ENCODE results near the gene TMEM203. TPM values are rescaled to one million over a fixed set of nuclear protein-coding genes. Genes with fewer than 3 reads are reported as not detected.
A peak's percentile ranks its signal among the peaks of the same experiment; 100 is the strongest.

The TMEM203 gene
- total and polyA plus RNA-seq, 2 of the 13 experiments (the other 11 are each of a cell fraction or from before 2014, with no cell fraction given), result 23.4 to 36.7 TPM

DNA sequence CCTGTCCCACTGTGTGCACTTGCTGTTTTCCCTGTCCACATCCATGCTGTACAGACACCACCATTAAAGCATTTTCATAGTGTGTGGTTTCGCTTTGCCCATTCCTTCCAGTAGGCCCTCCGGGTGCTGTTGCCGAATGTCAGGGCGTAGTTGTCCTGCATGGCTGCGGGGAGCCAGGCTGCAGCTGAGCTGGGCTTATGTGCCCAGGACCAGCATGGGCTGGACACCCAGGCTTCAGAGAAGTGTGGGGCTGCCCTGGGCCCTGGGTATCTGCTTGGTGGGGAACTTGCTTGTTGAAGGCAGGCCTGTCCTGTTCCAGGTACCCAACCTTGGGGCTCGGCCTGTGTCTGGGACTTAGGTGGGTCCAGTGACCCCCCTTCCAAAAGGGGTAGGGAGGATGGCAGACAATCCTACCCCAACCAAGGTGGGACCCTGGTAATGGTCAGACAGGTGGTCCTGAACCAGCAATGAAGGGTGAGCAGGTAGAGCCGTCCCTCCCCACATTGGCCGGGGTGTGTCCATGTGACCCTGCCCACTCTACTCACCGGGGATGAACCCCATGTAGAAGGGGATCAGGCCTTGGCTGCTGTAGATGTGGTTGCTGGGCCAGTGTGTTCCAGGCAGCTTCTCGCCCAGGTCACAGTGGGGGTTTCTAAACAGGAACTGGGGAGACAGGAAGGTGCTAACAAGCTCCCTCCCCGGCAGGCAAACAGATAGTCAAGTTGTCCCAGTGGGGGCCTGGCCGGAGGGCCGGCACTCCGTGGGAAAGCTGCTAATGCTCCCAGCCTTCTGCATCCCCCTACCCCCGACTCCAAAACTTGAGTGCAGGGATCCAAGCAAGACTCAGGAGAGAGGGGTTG is 38.4 kb upstream of the TMEM203 start:
- intact Hi-C loops (cut with micrococcal nuclease; ENCODE audit: unreplicated experiment), result no loop called here
- no peak for DNase-seq (ENCODE audit: low spot score)
- H3K36me3 ChIP-seq (replicated peaks in 1 of 2; ENCODE audit: control insufficient read depth in 1 of 2, insufficient read depth in 2 of 2, low read length in 2 of 2), result peaks cover 4 to 19% of the 10 kb centered on the region in 2 experiments; a peak in 4 of 5 replicates
- H3K27ac ChIP-seq (ENCODE audit: extremely low read length, insufficient read depth, low read length), result no peak overlapping the region
- H2AFZ ChIP-seq (ENCODE audit: low read length), result no peak overlapping the region
- peaks cover 64% of the 10 kb centered on the region for H3K4me1 ChIP-seq (ENCODE audit: insufficient read depth, low read length)
- POLR2A ChIA-PET, result interaction anchor here (1.2 to 7.7 kb wide), 6 partner anchors 10 to 173 kb away, joined by 5 to 317 read pairs (median 5); partner anchors contain the start of genes ANAPC2, NELFB, SAPCD2 and SSNA1
- BruUV-seq (replicated peaks), result no TSS peak
- ATAC-seq, result peak; percentile 0; the same call in 1 of the 3 replicates
- 78% methylated on average over 3 of the region's 15 CpGs for WGBS (ENCODE audit: low lambda C conversion rate)
- H4K20me1 ChIP-seq (ENCODE audit: insufficient read depth, low read length), result peaks cover 27% of the 10 kb centered on the region
- H3K4me3 ChIP-seq (replicated peaks in 1 of 3; ENCODE audit: insufficient read depth in 1 of 3, low read depth in 2 of 3, low read length in 3 of 3), result no peak overlapping the region; a peak in 1 of 6 replicates
- no peaks in the 10 kb centered on the region for H3K9me3 ChIP-seq (ENCODE audit: low read length)
- in situ Hi-C loops (cut with HindIII; ENCODE audit: extremely low pct_ligation_motif_present, low pct_unique_long_range_greater_than_20kb), result no loop called here
- H3K9ac ChIP-seq (ENCODE audit: insufficient read depth, low read depth, low read length), result no peak overlapping the region
- peaks cover 2 to 9% of the 10 kb centered on the region in 2 experiments; a peak in 2 of 5 replicates for H3K27me3 ChIP-seq (ENCODE audit: control insufficient read depth in 1 of 2, insufficient read depth in 2 of 2, low read length in 2 of 2)
- FAIRE-seq, result no peak
- peak overlapping the region; percentile 99 for H3K4me2 ChIP-seq (ENCODE audit: low read depth, low read length)
- CTCF ChIA-PET (ENCODE audit: low intra/inter-chr PET ratio, low total read pairs), result no interaction called here
- H3K79me2 ChIP-seq (ENCODE audit: insufficient read depth, low read length), result peaks cover 28% of the 10 kb centered on the region
- no peak for TF ChIP-seq ZMAT3 (CRISPR knock-in tag; conservative IDR thresholded peaks at IDR 0.05)
- 0 out of 2 replicates have a peak, but pooled peaks have one; percentile 21 for TF ChIP-seq ZNF143 (CRISPR knock-in tag; IDR thresholded peaks at IDR 0.05)
- peak; percentile 80 for TF ChIP-seq ZBTB38 (CRISPR knock-in tag; IDR thresholded peaks at IDR 0.05)
- TF ChIP-seq SIN3A (IDR thresholded peaks at IDR 0.05; ENCODE audit: borderline replicate concordance, low read depth, low read length), result 0 out of 2 replicates have a peak, but pooled peaks have one; percentile 14
- TF ChIP-seq KLF15 (CRISPR knock-in tag; IDR thresholded peaks at IDR 0.05; ENCODE audit: borderline replicate concordance), result no peak
- peak; percentile 96 for TF ChIP-seq AGO2 (optimal IDR thresholded peaks at IDR 0.05; ENCODE audit: low read depth, low read length)
- TF ChIP-seq SOX13 (IDR thresholded peaks at IDR 0.05), result 0 out of 2 replicates have a peak, but pooled peaks have one; percentile 49
- TF ChIP-seq SOX13 (CRISPR knock-in tag; conservative IDR thresholded peaks at IDR 0.05 in 1 of 2, IDR thresholded peaks at IDR 0.05 in 1 of 2), result no peak
- peak; percentile 59; the same call in 1 of the 2 replicates for TF ChIP-seq ZFX (CRISPR knock-in tag; IDR thresholded peaks at IDR 0.05; ENCODE audit: low read depth)
- TF ChIP-seq, protein P1, sequence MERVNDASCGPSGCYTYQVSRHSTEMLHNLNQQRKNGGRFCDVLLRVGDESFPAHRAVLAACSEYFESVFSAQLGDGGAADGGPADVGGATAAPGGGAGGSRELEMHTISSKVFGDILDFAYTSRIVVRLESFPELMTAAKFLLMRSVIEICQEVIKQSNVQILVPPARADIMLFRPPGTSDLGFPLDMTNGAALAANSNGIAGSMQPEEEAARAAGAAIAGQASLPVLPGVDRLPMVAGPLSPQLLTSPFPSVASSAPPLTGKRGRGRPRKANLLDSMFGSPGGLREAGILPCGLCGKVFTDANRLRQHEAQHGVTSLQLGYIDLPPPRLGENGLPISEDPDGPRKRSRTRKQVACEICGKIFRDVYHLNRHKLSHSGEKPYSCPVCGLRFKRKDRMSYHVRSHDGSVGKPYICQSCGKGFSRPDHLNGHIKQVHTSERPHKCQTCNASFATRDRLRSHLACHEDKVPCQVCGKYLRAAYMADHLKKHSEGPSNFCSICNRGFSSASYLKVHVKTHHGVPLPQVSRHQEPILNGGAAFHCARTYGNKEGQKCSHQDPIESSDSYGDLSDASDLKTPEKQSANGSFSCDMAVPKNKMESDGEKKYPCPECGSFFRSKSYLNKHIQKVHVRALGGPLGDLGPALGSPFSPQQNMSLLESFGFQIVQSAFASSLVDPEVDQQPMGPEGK (CRISPR knock-in tag; IDR thresholded peaks at IDR 0.05), result peak; percentile 48; the same call in 1 of the 2 replicates
- TF ChIP-seq ZNF235 (CRISPR knock-in tag; IDR thresholded peaks at IDR 0.05; ENCODE audit: borderline replicate concordance), result 0 out of 2 replicates have a peak, but pooled peaks have one; percentile 38
- TF ChIP-seq ZNF12 (CRISPR knock-in tag; IDR thresholded peaks at IDR 0.05), result no peak
- TF ChIP-seq GTF3A (CRISPR knock-in tag; conservative IDR thresholded peaks at IDR 0.05), result 0 out of 2 replicates have a peak, but pooled peaks have one; percentile 41
- TF ChIP-seq, protein P2, sequence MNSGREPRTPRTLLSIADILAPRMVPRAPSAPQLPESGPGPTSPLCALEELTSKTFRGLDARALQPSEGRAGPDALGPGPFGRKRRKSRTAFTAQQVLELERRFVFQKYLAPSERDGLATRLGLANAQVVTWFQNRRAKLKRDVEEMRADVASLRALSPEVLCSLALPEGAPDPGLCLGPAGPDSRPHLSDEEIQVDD (CRISPR knock-in tag; IDR thresholded peaks at IDR 0.05; ENCODE audit: borderline replicate concordance), result no peak
- TF ChIP-seq, protein P3, sequence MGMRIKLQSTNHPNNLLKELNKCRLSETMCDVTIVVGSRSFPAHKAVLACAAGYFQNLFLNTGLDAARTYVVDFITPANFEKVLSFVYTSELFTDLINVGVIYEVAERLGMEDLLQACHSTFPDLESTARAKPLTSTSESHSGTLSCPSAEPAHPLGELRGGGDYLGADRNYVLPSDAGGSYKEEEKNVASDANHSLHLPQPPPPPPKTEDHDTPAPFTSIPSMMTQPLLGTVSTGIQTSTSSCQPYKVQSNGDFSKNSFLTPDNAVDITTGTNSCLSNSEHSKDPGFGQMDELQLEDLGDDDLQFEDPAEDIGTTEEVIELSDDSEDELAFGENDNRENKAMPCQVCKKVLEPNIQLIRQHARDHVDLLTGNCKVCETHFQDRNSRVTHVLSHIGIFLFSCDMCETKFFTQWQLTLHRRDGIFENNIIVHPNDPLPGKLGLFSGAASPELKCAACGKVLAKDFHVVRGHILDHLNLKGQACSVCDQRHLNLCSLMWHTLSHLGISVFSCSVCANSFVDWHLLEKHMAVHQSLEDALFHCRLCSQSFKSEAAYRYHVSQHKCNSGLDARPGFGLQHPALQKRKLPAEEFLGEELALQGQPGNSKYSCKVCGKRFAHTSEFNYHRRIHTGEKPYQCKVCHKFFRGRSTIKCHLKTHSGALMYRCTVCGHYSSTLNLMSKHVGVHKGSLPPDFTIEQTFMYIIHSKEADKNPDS (CRISPR knock-in tag; IDR thresholded peaks at IDR 0.05), result no peak
- TF ChIP-seq MAFF (IDR thresholded peaks at IDR 0.05; ENCODE audit: low read depth, low read length), result no peak
